GM12892 (cell line): ENCODE results near the gene DTWD1.

Source experiments
- POLR2A ChIP-seq: IDR thresholded peaks from 2 replicates; pipeline ENCODE4 v1.6.1; 2011; ENCODE audit warnings: low read depth, low read length, control low read depth
- POLR2AphosphoS5 ChIP-seq: IDR thresholded peaks from 2 replicates; pipeline ENCODE4 v1.6.1; 2011; ENCODE audit warnings: low read depth, low read length, control low read depth

- TF ChIP-seq POLR2A (no peak), POLR2AphosphoS5 (no peak)
Measured at GRCh38 chr15:49675041-49675440, 54.2 kb downstream of the DTWD1 start.
